DND-41 (cell line): ENCODE results near the gene NDUFS7.

ENCODE experiments used
- CTCF ChIP-seq: IDR thresholded peaks from 2 replicates; pipeline ENCODE4 v1.5.1; 2012; ENCODE audit warnings: borderline replicate concordance, low read length, moderate library complexity, mild to moderate bottlenecking; ENCODE audit not compliant: poor library complexity, severe bottlenecking; ENCODE audit errors: extremely low read depth
- EZH2 ChIP-seq: IDR thresholded peaks from 3 replicates; pipeline ENCODE4 v1.6.1; 2012; ENCODE audit warnings: borderline replicate concordance, low read depth, mild to moderate bottlenecking, moderate library complexity, low read length, inconsistent platforms; ENCODE audit not compliant: severe bottlenecking

DNA sequence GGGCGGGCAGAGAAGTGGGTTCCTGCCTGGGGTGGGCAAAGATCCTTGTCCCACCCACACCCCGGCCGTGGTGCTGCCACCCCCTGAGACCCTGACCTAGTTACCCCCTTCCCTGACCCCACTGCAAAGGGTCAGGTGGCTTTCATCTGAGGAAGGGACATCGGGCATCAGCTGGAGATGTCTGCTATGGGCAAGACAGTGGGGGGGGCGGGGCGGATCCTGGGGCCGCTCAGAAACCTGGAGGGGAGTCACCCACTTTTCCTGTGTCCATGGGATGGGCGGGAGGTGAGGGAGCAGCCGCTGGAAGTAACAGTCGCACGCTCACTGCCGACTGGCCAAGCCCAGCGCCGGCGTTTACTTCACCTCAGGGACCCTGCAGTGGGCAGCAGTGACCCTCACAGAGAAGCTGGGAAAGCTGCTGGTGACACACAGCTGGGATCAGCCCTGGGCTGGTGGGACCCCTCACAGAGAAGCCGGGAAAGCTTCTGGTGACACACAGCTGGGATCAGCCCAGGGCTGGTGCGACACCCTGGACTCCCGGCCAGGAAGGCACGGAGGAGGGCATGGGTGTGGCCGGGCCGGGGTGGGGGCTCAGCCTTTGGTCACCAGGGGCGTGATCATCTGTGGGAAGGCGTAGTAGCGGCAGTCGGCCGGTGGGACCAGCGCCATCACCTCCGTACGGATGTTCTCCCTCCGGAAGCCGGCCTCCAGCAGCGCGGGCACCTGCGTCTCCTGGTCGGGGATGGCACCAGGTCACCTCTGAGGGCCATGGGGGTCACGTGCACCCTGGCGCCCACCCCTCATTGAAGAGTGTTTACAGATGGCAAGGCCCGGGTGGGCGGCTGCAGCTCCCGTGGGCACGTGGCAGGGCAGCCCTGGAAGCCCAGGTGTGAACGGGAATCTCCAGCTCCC is 13.3 kb downstream of the NDUFS7 start:
- TF ChIP-seq CTCF = no peak
- no peak for TF ChIP-seq EZH2
